ENCODE results near the gene MED13L. TPM values are rescaled to one million over a fixed set of nuclear protein-coding genes. Genes with fewer than 3 reads are reported as not detected.

The MED13L gene
- total and polyA plus RNA-seq, 2 of the 4 experiments (the other 2 are of a cell fraction): 17.9 to 49.1 TPM

GRCh38 chr12:115938794-115939377 lies 338.6 kb downstream of the MED13L start:
- no peak overlapping the region for H4K8ac ChIP-seq (ENCODE audit: low read depth in 2 of 2, low read length in 2 of 2)
- no peak overlapping the region for H3K4ac ChIP-seq (ENCODE audit: low read depth, low read length)
- POLR2A ChIA-PET (ENCODE audit: unreplicated experiment): no interaction called here
- H4K91ac ChIP-seq (ENCODE audit: insufficient read depth, low read depth, low read length): no peak overlapping the region
- H3K9me1 ChIP-seq (ENCODE audit: insufficient read depth, low read length): no peaks in the 10 kb centered on the region; the same call in 1 of the 2 replicates
- no peak overlapping the region for H3K23ac ChIP-seq (ENCODE audit: low read depth, low read length)
- H2AK9ac ChIP-seq (replicated peaks; ENCODE audit: low read depth, low read length, poor library complexity): no peak overlapping the region
- H2AK5ac ChIP-seq (ENCODE audit: low read depth, low read length): no peak overlapping the region
- H3K4me2 ChIP-seq (ENCODE audit: low read depth, low read length): no peak overlapping the region
- H3K4me1 ChIP-seq (ENCODE audit: control insufficient read depth, insufficient read depth, low read length): no peaks in the 10 kb centered on the region; the same call in 1 of the 2 replicates
- no peak overlapping the region for H3K56ac ChIP-seq (ENCODE audit: extremely low read depth, insufficient read depth, low read length)
- no peak overlapping the region for H2BK15ac ChIP-seq (ENCODE audit: low read depth, low read length)
- no peaks in the 10 kb centered on the region for H4K20me1 ChIP-seq (ENCODE audit: insufficient read depth, low read length)
- H2BK5ac ChIP-seq (ENCODE audit: low read depth, low read length, poor library complexity, severe bottlenecking): no peak overlapping the region
- H3K79me1 ChIP-seq (ENCODE audit: low read depth in 1 of 2, low read length in 2 of 2): no peaks in the 10 kb centered on the region
- H3K9me3 ChIP-seq (ENCODE audit: control insufficient read depth, insufficient read depth, low read length): no peaks in the 10 kb centered on the region
- no peak overlapping the region for H3K14ac ChIP-seq (replicated peaks; ENCODE audit: low read depth, low read length)
- CTCF ChIA-PET: no interaction called here
- no peak for ATAC-seq (ENCODE audit: low read depth)
- H3K4me3 ChIP-seq (ENCODE audit: insufficient read depth, low read depth, low read length): no peak overlapping the region
- in situ Hi-C loops (cut with MboI; ENCODE audit: low sequenced_read_pairs): no loop called here
- dilution Hi-C loops (cut with HindIII; ENCODE audit: low sequenced_read_pairs, unreplicated experiment): no loop called here
- H4K5ac ChIP-seq (ENCODE audit: low read depth, low read length): no peak overlapping the region
- BruUV-seq (replicated peaks): no TSS peak
- no peak for DNase-seq
- no peak overlapping the region for H2BK120ac ChIP-seq (ENCODE audit: low read depth, low read length)
- no peak overlapping the region for H3K27ac ChIP-seq (ENCODE audit: insufficient read depth, low read length)
- no CpG with 5 or more reads among the region's 1 CpG for WGBS, 2 experiments (ENCODE audit: extremely low coverage in 2 of 2, insufficient read length in 1 of 2)
- TF ChIP-seq SMC3 (IDR thresholded peaks at IDR 0.05; ENCODE audit: low read depth, low read length) (no peak), RCOR1 (IDR thresholded peaks at IDR 0.05; ENCODE audit: insufficient replicate concordance, low read length) (no peak), POLR2A (IDR thresholded peaks at IDR 0.05; ENCODE audit: low read depth, low read length) (no peak), CHD1 (IDR thresholded peaks at IDR 0.05; ENCODE audit: low read depth, low read length) (no peak), ELK1 (IDR thresholded peaks at IDR 0.05; ENCODE audit: borderline replicate concordance, low read depth, low read length) (no peak), BHLHE40 (IDR thresholded peaks at IDR 0.05; ENCODE audit: low read depth, low read length) (no peak), RAD21 (IDR thresholded peaks at IDR 0.05; ENCODE audit: low read length) (no peak), MAZ (IDR thresholded peaks at IDR 0.05; ENCODE audit: borderline replicate concordance, low read depth, low read length) (no peak), USF2 (IDR thresholded peaks at IDR 0.05; ENCODE audit: low read depth, low read length) (no peak), RFX5 (IDR thresholded peaks at IDR 0.05; ENCODE audit: low read depth, low read length) (no peak), CTCF (conservative IDR thresholded peaks at IDR 0.05; ENCODE audit: low read depth, low read length) (no peak), NFE2L2 (IDR thresholded peaks at IDR 0.05; ENCODE audit: low read depth, low read length) (no peak), MXI1 (IDR thresholded peaks at IDR 0.05; ENCODE audit: borderline replicate concordance, low read depth, low read length) (no peak)
- H3K9ac ChIP-seq (ENCODE audit: low read depth, low read length): no peak overlapping the region
- H2BK20ac ChIP-seq (ENCODE audit: low read depth, low read length): no peak overlapping the region
- intact Hi-C loops (cut with micrococcal nuclease): no loop called here
- H3K36me3 ChIP-seq (ENCODE audit: control insufficient read depth, insufficient read depth, low read length): no peaks in the 10 kb centered on the region
- H3K27me3 ChIP-seq (ENCODE audit: control insufficient read depth, insufficient read depth, low read length): no peaks in the 10 kb centered on the region
- H2AFZ ChIP-seq (replicated peaks; ENCODE audit: low read length, poor library complexity): no peak overlapping the region
- no peak overlapping the region for H3K18ac ChIP-seq (ENCODE audit: low read depth, low read length)
